T-cell (primary cell): ENCODE measurements around the gene ACYP2. TPM values are rescaled to one million over a fixed set of nuclear protein-coding genes. Genes with fewer than 3 reads are reported as not detected.
A peak's percentile ranks its signal among the peaks of the same experiment; 100 is the strongest.
"Not testable (repeated sequence)": the region's sequence is repeated elsewhere in the genome, so short reads cannot be mapped to it uniquely, and the experiment has no call there.

ENCODE experiments used
- ATAC-seq, 4 experiments: fragments of 200-7000 bp in 3 of 4; fragments of 150-1000 bp in 1 of 4; cut with Tn5 transposase; replicated peaks in 1 of 4; 1 replicate in 3 of 4; 2 replicates in 1 of 4; pipeline ENCODE4 v1.10.0; 2021; ENCODE audit warnings: moderate library complexity in 3 of 4, mild to moderate bottlenecking in 2 of 4, moderate number of reproducible peaks in 1 of 4
- CTCF ChIA-PET, 2 donors: fragments of 300-600 bp; sonication (Branson Sonifier 250); formaldehyde crosslinking; loops; one replicate each; lab custom pipeline; 2022; ENCODE audit warnings: antibody characterized with exemption in 2 of 2; lab: Charles Lee
- POLR2A ChIA-PET, 2 donors: fragments of 300-600 bp; sonication (Branson Sonifier 250); formaldehyde crosslinking; loops; one replicate each; lab custom pipeline; 2022; ENCODE audit warnings: antibody characterized with exemption in 2 of 2; lab: Charles Lee
- DNase-seq, 35 experiments: peaks; one replicate each; pipeline versions ENCODE4 v3.0.0 to v3.0.0-alpha.2; 2013 to 2023
- H3K27ac ChIP-seq: one replicate; pipeline ENCODE4 v1.5.1; 2013; ENCODE audit warnings: low read length
- H3K27me3 ChIP-seq, 2 experiments: replicated peaks in 1 of 2; 1 replicate in 1 of 2; 2 replicates in 1 of 2; pipeline versions ENCODE4 v1.6.1 to v1.7.0; 2013; ENCODE audit warnings: low read length in 1 of 2, mixed read lengths in 1 of 2; ENCODE audit not compliant: control insufficient read depth in 2 of 2, insufficient read depth in 2 of 2; ENCODE audit errors: extremely low read depth in 1 of 2
- H3K36me3 ChIP-seq, 2 donors: 1 replicate in 1 of 2; 2 replicates in 1 of 2; pipeline versions ENCODE4 v1.6.1 to v1.7.0; 2013; ENCODE audit warnings: low read length in 1 of 2; ENCODE audit not compliant: control insufficient read depth in 2 of 2, insufficient read depth in 1 of 2; ENCODE audit errors: extremely low read depth in 1 of 2
- H3K4me1 ChIP-seq, 2 experiments: 1 replicate in 1 of 2; 2 replicates in 1 of 2; pipeline versions ENCODE4 v1.6.1 to v1.7.0; 2013; ENCODE audit warnings: low read length in 2 of 2, mixed read lengths in 1 of 2; ENCODE audit not compliant: insufficient read depth in 2 of 2, control insufficient read depth in 1 of 2; ENCODE audit errors: extremely low read depth in 1 of 2
- H3K4me3 ChIP-seq, 2 donors: 1 replicate in 1 of 2; 2 replicates in 1 of 2; pipeline versions ENCODE4 v1.5.1 to v1.7.0; 2013; ENCODE audit warnings: mild to moderate bottlenecking in 2 of 2, low read length in 1 of 2, moderate library complexity in 1 of 2; ENCODE audit not compliant: control insufficient read depth in 1 of 2; ENCODE audit errors: extremely low read depth in 1 of 2
- H3K9me3 ChIP-seq: 2 replicates; pipeline ENCODE4 v1.7.0; 2013
- H3K27ac Mint-ChIP-seq, 2 donors: one replicate each; pipeline ENCODE4 v1.8.0; 2020 to 2021; ENCODE audit warnings: mild to moderate bottlenecking in 2 of 2, mixed read lengths in 2 of 2
- H3K27me3 Mint-ChIP-seq, 2 donors: one replicate each; pipeline ENCODE4 v1.8.0; 2021 to 2022; ENCODE audit warnings: mixed read lengths in 2 of 2
- H3K36me3 Mint-ChIP-seq: one replicate; pipeline ENCODE4 v1.8.0; 2021; ENCODE audit warnings: mixed read lengths
- H3K4me1 Mint-ChIP-seq, 3 donors: one replicate each; pipeline ENCODE4 v1.8.0; 2020 to 2022; ENCODE audit warnings: mixed read lengths in 3 of 3, mild to moderate bottlenecking in 1 of 3
- H3K4me3 Mint-ChIP-seq, 3 donors: one replicate each; pipeline ENCODE4 v1.8.0; 2020 to 2022; ENCODE audit warnings: mild to moderate bottlenecking in 3 of 3, mixed read lengths in 3 of 3, moderate library complexity in 3 of 3
- H3K9me3 Mint-ChIP-seq, 3 donors: one replicate each; pipeline ENCODE4 v1.8.0; 2020 to 2022; ENCODE audit warnings: mixed read lengths in 3 of 3
- WGBS: methylation state at CpG from one replicate; pipeline ENCODE4 v1.1.5; 2013; ENCODE audit warnings: missing lambda C conversion rate; ENCODE audit not compliant: insufficient coverage; 5-methylcytosine and 5-hydroxymethylcytosine counted together
- total RNA-seq, 35 experiments: library from RNA in 6 of 35; stranded (reverse) in 6 of 35; fragments of 120-200 nt in 1 of 35; gene quantifications; one replicate each; pipeline versions ENCODE4 v1.2.1 to v1.2.4 and lab custom pipeline; 2013 to 2026

ACYP2 gene
- total RNA-seq, 5 donors from 2014 or later (not counting 1 experiment from before 2014, with no cell fraction given), result 13.8 to 18.8 (median 15.3) TPM

GRCh38 chr2:54092940-54093339 lies 22.5 kb upstream of the ACYP2 start:
- no peaks in the 10 kb centered on the region for H3K36me3 ChIP-seq
- ChIA-PET POLR2A (no interaction called here), CTCF (interaction anchor here in 1 of 2 donors (0.7 to 1.0 kb wide), 2 partner anchors 34 to 123 kb away, joined by 4 to 5 read pairs; no protein-coding TSS in a partner anchor)
- H3K4me3 ChIP-seq, result no peak overlapping the region
- H3K27me3 ChIP-seq, result no peaks in the 10 kb centered on the region
- Mint-ChIP-seq H3K9me3 (no peaks in the 10 kb centered on the region), H3K4me1 (peaks cover 23 to 34% (median 27%) of the 10 kb centered on the region in 3 donors), H3K4me3 (peak overlapping the region; percentile 25 to 63 (median 35)), H3K27me3 (no peaks in the 10 kb centered on the region), H3K27ac (peak overlapping the region; percentile 85 to 92), H3K36me3 (peaks cover 3% of the 10 kb centered on the region)
- 25% methylated on average over 1 of the region's 4 CpGs for WGBS
- H3K9me3 ChIP-seq, result no peaks in the 10 kb centered on the region
- DNase-seq, result peak in 2 of 35 experiments; percentile 11 to 45
- peak overlapping the region; percentile 37 for H3K27ac ChIP-seq
- H3K4me1 ChIP-seq, result peaks cover 13 to 23% of the 10 kb centered on the region in 2 experiments
- peak; percentile 71 to 89 (median 80) for ATAC-seq

- peak overlapping the region in 1 of 2 donors; percentile 20 for H3K27ac Mint-ChIP-seq
- H3K9me3 Mint-ChIP-seq, H3K36me3 ChIP-seq, H3K9me3 ChIP-seq, H3K27me3 ChIP-seq, H3K4me3 ChIP-seq, H3K27me3 Mint-ChIP-seq, CTCF ChIA-PET, DNase-seq, H3K27ac ChIP-seq, POLR2A ChIA-PET, H3K36me3 Mint-ChIP-seq, H3K4me3 Mint-ChIP-seq, ATAC-seq: not testable (repeated sequence)
- peaks cover 30 to 53% (median 33%) of the 10 kb centered on the region in 3 donors for H3K4me1 Mint-ChIP-seq
- peaks cover 17 to 23% of the 10 kb centered on the region in 2 experiments for H3K4me1 ChIP-seq
- 93% methylated on average over 5 of the region's 30 CpGs for WGBS
Measured at GRCh38 chr2:54095406-54095805, 20.0 kb upstream of the ACYP2 start.

- WGBS, result no CpG with 5 or more reads among the region's 26 CpGs
- POLR2A ChIA-PET, result interaction anchor here in 1 of 2 donors (0.5 kb wide), 1 partner anchor 26 kb away, joined by 3 read pairs; no protein-coding TSS in a partner anchor
- H3K4me1 ChIP-seq, result peaks cover 17 to 23% of the 10 kb centered on the region in 2 experiments
- H3K27me3 ChIP-seq, H3K36me3 Mint-ChIP-seq, H3K27ac ChIP-seq, DNase-seq, H3K27ac Mint-ChIP-seq, H3K4me3 ChIP-seq, CTCF ChIA-PET, H3K9me3 ChIP-seq, ATAC-seq, H3K9me3 Mint-ChIP-seq, H3K4me3 Mint-ChIP-seq, H3K27me3 Mint-ChIP-seq, H3K36me3 ChIP-seq: not testable (repeated sequence)
- H3K4me1 Mint-ChIP-seq, result peaks cover 30 to 53% (median 33%) of the 10 kb centered on the region in 3 donors
Measured at GRCh38 chr2:54096141-54096540, 19.3 kb upstream of the ACYP2 start.

- Mint-ChIP-seq H3K27me3 (no peaks in the 10 kb centered on the region), H3K4me3 (no peak overlapping the region), H3K27ac (peak overlapping the region in 1 of 2 donors; percentile 24), H3K4me1 (peaks cover 26 to 49% (median 26%) of the 10 kb centered on the region in 3 donors), H3K36me3 (peaks cover 3% of the 10 kb centered on the region), H3K9me3 (no peaks in the 10 kb centered on the region)
- H3K27me3 ChIP-seq, result no peaks in the 10 kb centered on the region
- no peak overlapping the region for H3K27ac ChIP-seq
- no peaks in the 10 kb centered on the region for H3K36me3 ChIP-seq
- ChIA-PET POLR2A (no interaction called here), CTCF (no interaction called here)
- peaks cover 17 to 23% of the 10 kb centered on the region in 2 experiments for H3K4me1 ChIP-seq
- H3K4me3 ChIP-seq, result no peak overlapping the region
- no peak for DNase-seq
- no peak for ATAC-seq
- no peaks in the 10 kb centered on the region for H3K9me3 ChIP-seq
Measured at GRCh38 chr2:54097124-54097523, 18.3 kb upstream of the ACYP2 start.

GRCh38 chr2:54099370-54099769 lies 16.0 kb upstream of the ACYP2 start:
- no peaks in the 10 kb centered on the region for H3K36me3 ChIP-seq
- DNase-seq (no peak), ATAC-seq (no peak)
- H3K4me1 ChIP-seq, result peaks cover 5 to 7% of the 10 kb centered on the region in 2 experiments
- 71% methylated on average over 1 of the region's 4 CpGs for WGBS
- H3K4me3 ChIP-seq, result no peak overlapping the region
- H3K9me3 ChIP-seq, result no peaks in the 10 kb centered on the region
- H3K36me3 Mint-ChIP-seq, result peaks cover 3% of the 10 kb centered on the region
- no peaks in the 10 kb centered on the region for H3K27me3 Mint-ChIP-seq
- POLR2A ChIA-PET, result no interaction called here
- H3K27me3 ChIP-seq, result no peaks in the 10 kb centered on the region
- peaks cover 12 to 44% (median 14%) of the 10 kb centered on the region in 3 donors for H3K4me1 Mint-ChIP-seq
- no peak overlapping the region for H3K4me3 Mint-ChIP-seq
- no peaks in the 10 kb centered on the region for H3K9me3 Mint-ChIP-seq
- H3K27ac Mint-ChIP-seq, result peak overlapping the region in 1 of 2 donors; percentile 0
- no peak overlapping the region for H3K27ac ChIP-seq
- CTCF ChIA-PET, result no interaction called here

- ChIA-PET POLR2A (no interaction called here), CTCF (no interaction called here)
- ATAC-seq (no peak), DNase-seq (no peak)
- Histone ChIP-seq H3K27ac (no peak overlapping the region), H3K27me3 (no peaks in the 10 kb centered on the region), H3K9me3 (no peaks in the 10 kb centered on the region), H3K36me3 (no peaks in the 10 kb centered on the region), H3K4me1 (peaks cover 4 to 5% of the 10 kb centered on the region in 2 experiments), H3K4me3 (no peak overlapping the region)
- H3K36me3 Mint-ChIP-seq, result peaks cover 3% of the 10 kb centered on the region
- no peaks in the 10 kb centered on the region for H3K9me3 Mint-ChIP-seq
- H3K27ac Mint-ChIP-seq, result peak overlapping the region in 1 of 2 donors; percentile 46
- 75% methylated on average over 4 of the region's 6 CpGs for WGBS
- no peak overlapping the region for H3K4me3 Mint-ChIP-seq
- H3K27me3 Mint-ChIP-seq, result no peaks in the 10 kb centered on the region
- H3K4me1 Mint-ChIP-seq, result peaks cover 12 to 44% (median 14%) of the 10 kb centered on the region in 3 donors
Measured at GRCh38 chr2:54099829-54100585, 15.4 kb upstream of the ACYP2 start.
